ENCODE measurements around the gene AREG. TPM values are rescaled to one million over a fixed set of nuclear protein-coding genes. Genes with fewer than 3 reads are reported as not detected.

Gene AREG
- total RNA-seq, 1 donor = 11.6 TPM

- DNase-seq (ENCODE audit: low read depth in 2 of 3, low spot score in 2 of 3) = no peak
Observed at GRCh38 chr4:74501579-74501978, 56.6 kb downstream of the AREG start.

- DNase-seq (ENCODE audit: low read depth in 2 of 3, low spot score in 2 of 3) = no peak
Observed at GRCh38 chr4:74503580-74503979, 58.6 kb downstream of the AREG start.

GRCh38 chr4:74504212-74504611 lies 59.3 kb downstream of the AREG start:
- DNase-seq (ENCODE audit: low read depth in 2 of 3, low spot score in 2 of 3) = no peak

Other genes starting within 250 kb of the AREG start
- under 0.01 TPM for gene EPGN, start 136.7 kb upstream of the AREG start, total RNA-seq
- gene EREG, start 80.0 kb upstream of the AREG start, total RNA-seq = 165 TPM